HepG2 (cell line): ENCODE results near the gene TXNL4B. TPM values are rescaled to one million over a fixed set of nuclear protein-coding genes. Genes with fewer than 3 reads are reported as not detected.

ENCODE experiments used
- ATAC-seq: fragments of 200-7000 bp; cut with Tn5 transposase; 3 replicates; pipeline ENCODE4 v1.9.1; 2020; ENCODE audit warnings: mild to moderate bottlenecking, moderate library complexity
- BruUV-seq: library from RNA; stranded (reverse); fragments of 400-500 nt; replicated peaks from 2 replicates; lab custom pipeline; 2021; lab: Mats Ljungman, UMichigan
- CTCF ChIA-PET: fragments of 300-600 bp; formaldehyde crosslinking; extraction: SDS; loops from one replicate; lab custom pipeline; 2021; ENCODE audit warnings: low total read pairs, inconsistent platforms, low intra/inter-chr PET ratio; lab: Yijun Ruan, JAX
- POLR2A ChIA-PET: fragments of 350-600 bp; sonication (Branson Sonifier 250); formaldehyde crosslinking; loops from one replicate; lab custom pipeline; 2020; ENCODE audit warnings: antibody characterized with exemption, inconsistent platforms; lab: Yijun Ruan, JAX
- DNase-seq: peaks from one replicate; pipeline ENCODE4 v3.0.0-alpha.2; 2015; ENCODE audit warnings: low spot score
- FAIRE-seq: peaks from 3 replicates; lab custom pipeline; 2011; peaks lifted over from hg19 to GRCh38; lab: Jason Lieb, UNC
- H2AFZ ChIP-seq: one replicate; pipeline ENCODE4 v1.6.1; 2011; ENCODE audit warnings: low read length, inconsistent platforms
- H3K27ac ChIP-seq: fragments of 300-600 bp; 3 replicates; pipeline ENCODE4 v1.8.0; 2011; ENCODE audit warnings: mixed run types, mild to moderate bottlenecking, mixed read lengths, low read length, inconsistent platforms; ENCODE audit not compliant: insufficient read depth; ENCODE audit errors: extremely low read length
- H3K27me3 ChIP-seq, 2 experiments: fragments of 200-600 bp in 1 of 2; 2 replicates in 1 of 2; 3 replicates in 1 of 2; pipeline versions ENCODE4 v1.6.0 to v1.8.0; 2011; ENCODE audit warnings: low read length in 2 of 2, mild to moderate bottlenecking in 2 of 2, moderate library complexity in 2 of 2, inconsistent platforms in 1 of 2; ENCODE audit not compliant: insufficient read depth in 2 of 2, control insufficient read depth in 1 of 2
- H3K36me3 ChIP-seq, 2 experiments: fragments of 200-600 bp in 1 of 2; replicated peaks in 1 of 2; 2 replicates in 1 of 2; 3 replicates in 1 of 2; pipeline versions ENCODE4 v1.5.1 to v1.8.0; 2011; ENCODE audit warnings: low read length in 2 of 2, inconsistent platforms in 1 of 2; ENCODE audit not compliant: insufficient read depth in 2 of 2, control insufficient read depth in 1 of 2
- H3K4me1 ChIP-seq: 2 replicates; pipeline ENCODE4 v1.5.1; 2012; ENCODE audit warnings: low read length, inconsistent platforms; ENCODE audit not compliant: insufficient read depth
- H3K4me2 ChIP-seq: 2 replicates; pipeline ENCODE4 v1.6.0; 2011; ENCODE audit warnings: low read depth, low read length, inconsistent platforms
- H3K4me3 ChIP-seq, 3 experiments: fragments of 200-600 bp in 1 of 3; sonication (generic), shearing (Covaris generic) in 1 of 3; replicated peaks in 1 of 3; 2 replicates each; pipeline ENCODE4 v1.5.1; 2011 to 2016; ENCODE audit warnings: low read length in 3 of 3, inconsistent platforms in 2 of 3, low read depth in 2 of 3, mild to moderate bottlenecking in 2 of 3, control low read depth in 1 of 3, mixed read lengths in 1 of 3; ENCODE audit not compliant: insufficient read depth in 1 of 3
- H3K79me2 ChIP-seq: one replicate; pipeline ENCODE4 v1.6.1; 2011; ENCODE audit warnings: low read length, inconsistent platforms; ENCODE audit not compliant: insufficient read depth
- H3K9ac ChIP-seq: 2 replicates; pipeline ENCODE4 v1.6.0; 2011; ENCODE audit warnings: mild to moderate bottlenecking, low read depth, low read length, inconsistent platforms; ENCODE audit not compliant: insufficient read depth
- H3K9me3 ChIP-seq: 2 replicates; pipeline ENCODE4 v1.5.1; 2012; ENCODE audit warnings: mild to moderate bottlenecking, low read length
- H4K20me1 ChIP-seq: 2 replicates; pipeline ENCODE4 v1.6.0; 2011; ENCODE audit warnings: inconsistent platforms, mild to moderate bottlenecking, low read length, moderate library complexity; ENCODE audit not compliant: insufficient read depth
- BCL3 ChIP-seq: sonication (generic); formaldehyde crosslinking; IDR thresholded peaks from 2 replicates; pipeline ENCODE4 v1.5.1; 2020; ENCODE audit warnings: mild to moderate bottlenecking, missing genetic modification reagents, moderate library complexity
- EHMT2 ChIP-seq: fragments of 200-600 bp; sonication (generic); IDR thresholded peaks from 2 replicates; pipeline ENCODE4 v1.7.0; 2017; ENCODE audit warnings: antibody characterized with exemption, low read depth, low read length, borderline replicate concordance
- JUN ChIP-seq: sonication (generic); formaldehyde crosslinking; IDR thresholded peaks from 2 replicates; pipeline ENCODE4 v1.4.0; 2020; ENCODE audit warnings: mild to moderate bottlenecking, missing genetic modification reagents
- MZF1 ChIP-seq: sonication (generic); formaldehyde crosslinking; IDR thresholded peaks from 2 replicates; pipeline ENCODE4 v1.8.1; 2023; ENCODE audit warnings: mild to moderate bottlenecking, missing genetic modification reagents, borderline replicate concordance
- NCOR1 ChIP-seq: fragments of 200-600 bp; sonication (generic); IDR thresholded peaks from 2 replicates; pipeline ENCODE4 v1.7.0; 2017; ENCODE audit warnings: antibody characterized with exemption, low read length, borderline replicate concordance
- PHF20 ChIP-seq: sonication (generic); formaldehyde crosslinking; IDR thresholded peaks from 2 replicates; pipeline ENCODE4 v1.5.0; 2020; ENCODE audit warnings: mild to moderate bottlenecking, missing genetic modification reagents
- SP4 ChIP-seq: sonication (generic); formaldehyde crosslinking; IDR thresholded peaks from 2 replicates; pipeline ENCODE4 v1.8.1; 2023; ENCODE audit warnings: mild to moderate bottlenecking, missing genetic modification reagents
- TEAD3 ChIP-seq: optimal IDR thresholded peaks from 2 replicates; pipeline ENCODE3; 2016; ENCODE audit warnings: borderline replicate concordance
- ZNF3 ChIP-seq: IDR thresholded peaks from 2 replicates; pipeline ENCODE4 v1.7.0; 2017; ENCODE audit warnings: inconsistent platforms
- ZNF501 ChIP-seq: sonication (generic); formaldehyde crosslinking; IDR thresholded peaks from 2 replicates; pipeline ENCODE4 v1.5.1; 2020; ENCODE audit warnings: mild to moderate bottlenecking, moderate library complexity, missing genetic modification reagents
- ZNF556 ChIP-seq: sonication (generic); formaldehyde crosslinking; IDR thresholded peaks from 2 replicates; pipeline ENCODE4 v1.4.0; 2020; ENCODE audit warnings: mild to moderate bottlenecking, missing genetic modification reagents, borderline replicate concordance
- ZNF644 ChIP-seq: IDR thresholded peaks from 2 replicates; pipeline ENCODE4 v1.6.1; 2016; ENCODE audit warnings: low read depth
- ZSCAN9 ChIP-seq: IDR thresholded peaks from 2 replicates; pipeline ENCODE4 v1.6.1; 2016; ENCODE audit warnings: borderline replicate concordance
- WGBS: methylation state at CpG from one replicate; pipeline ENCODE4 v1.1.6; 2017; ENCODE audit warnings: low lambda C conversion rate; 5-methylcytosine and 5-hydroxymethylcytosine counted together
- in situ Hi-C: cut with HindIII; loops from 2 replicates; pipeline ENCODE4 v1.10.0; 2017; ENCODE audit warnings: low pct_unique_long_range_greater_than_20kb; ENCODE audit not compliant: extremely low pct_ligation_motif_present
- intact Hi-C: fragments of 100-400 bp; cut with micrococcal nuclease; formaldehyde crosslinking; loops from one replicate; pipeline ENCODE4 v1.10.0; 2022; ENCODE audit not compliant: unreplicated experiment
- polyA plus RNA-seq, 8 experiments: library from polyadenylated mRNA; depleted of rRNA in 3 of 8; stranded (reverse) in 7 of 8; unstranded in 1 of 8; fragments of >200 nt; fragmentation: Illumina TruSeq in 4 of 8; extraction: Trizol in 4 of 8; gene quantifications; 2 replicates each; pipeline versions ENCODE4 v1.2.1 to v1.2.3, GENCODE V29; 2011 to 2016; ENCODE audit warnings: low read depth in 4 of 8, missing spikeins in 1 of 8, mixed read lengths in 1 of 8; ENCODE audit not compliant: insufficient read depth in 1 of 8
- total RNA-seq, 5 experiments: library from RNA; depleted of rRNA; stranded (reverse); fragments of >200 nt; fragmentation: Illumina TruSeq; extraction: Trizol; gene quantifications; 2 replicates each; pipeline ENCODE4 v1.2.3, GENCODE V29; 2016; ENCODE audit warnings: low read depth in 1 of 5
- TF ChIP-seq, protein P1 (sequence below): sonication (generic); formaldehyde crosslinking; IDR thresholded peaks from 2 replicates; pipeline ENCODE4 v1.5.0; 2020; ENCODE audit warnings: mild to moderate bottlenecking, missing genetic modification reagents, borderline replicate concordance

Gene TXNL4B
- total and polyA plus RNA-seq, 2 of the 13 experiments (the other 11 are each of a cell fraction or from before 2014, with no cell fraction given) = 17.4 to 18.3 TPM

DNA sequence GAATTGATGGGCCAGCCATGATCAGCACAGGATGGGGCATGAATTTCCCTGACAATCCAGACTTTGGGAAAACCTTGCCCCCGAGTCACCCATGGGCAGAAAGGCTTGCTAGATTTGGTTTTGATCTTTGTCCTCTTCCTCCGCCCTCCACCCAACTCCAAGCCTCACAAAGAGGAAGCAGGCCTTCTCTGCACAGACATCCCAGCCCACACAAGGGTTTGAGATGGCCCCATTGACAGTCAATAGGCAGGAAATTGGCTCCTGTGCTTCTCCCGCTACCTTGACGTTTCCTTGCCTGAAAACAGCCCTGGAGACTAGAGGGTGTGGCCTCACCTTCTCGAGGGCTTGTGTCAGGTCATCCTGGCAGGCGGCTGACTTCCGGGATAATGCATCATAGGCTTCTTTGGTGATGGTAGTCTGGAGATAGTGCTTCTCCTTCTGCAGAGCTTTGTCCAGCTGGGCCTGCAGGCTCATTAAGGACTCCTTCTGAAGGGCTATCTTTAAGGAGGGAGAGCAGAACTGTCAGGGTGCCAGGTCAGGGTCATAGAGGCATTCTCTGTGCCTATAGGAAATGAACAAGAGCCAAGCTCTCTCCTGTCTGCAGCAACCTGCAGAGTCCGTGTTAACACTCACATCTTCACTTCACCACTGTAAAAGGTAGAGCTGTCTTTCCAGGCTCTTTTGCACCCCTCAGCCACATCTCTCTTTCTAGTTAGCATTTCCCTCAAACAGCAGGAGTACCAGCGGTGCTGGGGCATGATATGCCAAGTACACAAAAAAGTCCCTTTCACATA is 32.4 kb upstream of the TXNL4B start:
- in situ Hi-C loops = loop anchor here (5.0 kb wide), 1 partner anchor 341 kb away; no protein-coding TSS in a partner anchor
- CTCF ChIA-PET = interaction anchor here (2.3 kb wide), 1 partner anchor 24 kb away, joined by 27 read pairs; no protein-coding TSS in a partner anchor
- no peak for ATAC-seq
- TF ChIP-seq ZNF501 (CRISPR knock-in tag) = peak; percentile 13; the same call in 1 of the 2 replicates
- peak; percentile 47; the same call in 1 of the 2 replicates for TF ChIP-seq EHMT2
- no peak for TF ChIP-seq ZNF644 (CRISPR knock-in tag)
- no peak; the same call in 1 of the 2 replicates for TF ChIP-seq PHF20 (CRISPR knock-in tag)
- peak; percentile 43; the same call in 1 of the 2 replicates for TF ChIP-seq SP4 (CRISPR knock-in tag)
- TF ChIP-seq TEAD3 = no peak
- TF ChIP-seq ZNF556 (CRISPR knock-in tag) = no peak
- TF ChIP-seq ZSCAN9 (CRISPR knock-in tag) = no peak
- 0 out of 2 replicates have a peak, but pooled peaks have one; percentile 47 for TF ChIP-seq BCL3 (CRISPR knock-in tag)
- TF ChIP-seq JUN (CRISPR knock-in tag) = no peak
- TF ChIP-seq MZF1 (CRISPR knock-in tag) = no peak
- TF ChIP-seq NCOR1 = no peak
- TF ChIP-seq, protein P1, sequence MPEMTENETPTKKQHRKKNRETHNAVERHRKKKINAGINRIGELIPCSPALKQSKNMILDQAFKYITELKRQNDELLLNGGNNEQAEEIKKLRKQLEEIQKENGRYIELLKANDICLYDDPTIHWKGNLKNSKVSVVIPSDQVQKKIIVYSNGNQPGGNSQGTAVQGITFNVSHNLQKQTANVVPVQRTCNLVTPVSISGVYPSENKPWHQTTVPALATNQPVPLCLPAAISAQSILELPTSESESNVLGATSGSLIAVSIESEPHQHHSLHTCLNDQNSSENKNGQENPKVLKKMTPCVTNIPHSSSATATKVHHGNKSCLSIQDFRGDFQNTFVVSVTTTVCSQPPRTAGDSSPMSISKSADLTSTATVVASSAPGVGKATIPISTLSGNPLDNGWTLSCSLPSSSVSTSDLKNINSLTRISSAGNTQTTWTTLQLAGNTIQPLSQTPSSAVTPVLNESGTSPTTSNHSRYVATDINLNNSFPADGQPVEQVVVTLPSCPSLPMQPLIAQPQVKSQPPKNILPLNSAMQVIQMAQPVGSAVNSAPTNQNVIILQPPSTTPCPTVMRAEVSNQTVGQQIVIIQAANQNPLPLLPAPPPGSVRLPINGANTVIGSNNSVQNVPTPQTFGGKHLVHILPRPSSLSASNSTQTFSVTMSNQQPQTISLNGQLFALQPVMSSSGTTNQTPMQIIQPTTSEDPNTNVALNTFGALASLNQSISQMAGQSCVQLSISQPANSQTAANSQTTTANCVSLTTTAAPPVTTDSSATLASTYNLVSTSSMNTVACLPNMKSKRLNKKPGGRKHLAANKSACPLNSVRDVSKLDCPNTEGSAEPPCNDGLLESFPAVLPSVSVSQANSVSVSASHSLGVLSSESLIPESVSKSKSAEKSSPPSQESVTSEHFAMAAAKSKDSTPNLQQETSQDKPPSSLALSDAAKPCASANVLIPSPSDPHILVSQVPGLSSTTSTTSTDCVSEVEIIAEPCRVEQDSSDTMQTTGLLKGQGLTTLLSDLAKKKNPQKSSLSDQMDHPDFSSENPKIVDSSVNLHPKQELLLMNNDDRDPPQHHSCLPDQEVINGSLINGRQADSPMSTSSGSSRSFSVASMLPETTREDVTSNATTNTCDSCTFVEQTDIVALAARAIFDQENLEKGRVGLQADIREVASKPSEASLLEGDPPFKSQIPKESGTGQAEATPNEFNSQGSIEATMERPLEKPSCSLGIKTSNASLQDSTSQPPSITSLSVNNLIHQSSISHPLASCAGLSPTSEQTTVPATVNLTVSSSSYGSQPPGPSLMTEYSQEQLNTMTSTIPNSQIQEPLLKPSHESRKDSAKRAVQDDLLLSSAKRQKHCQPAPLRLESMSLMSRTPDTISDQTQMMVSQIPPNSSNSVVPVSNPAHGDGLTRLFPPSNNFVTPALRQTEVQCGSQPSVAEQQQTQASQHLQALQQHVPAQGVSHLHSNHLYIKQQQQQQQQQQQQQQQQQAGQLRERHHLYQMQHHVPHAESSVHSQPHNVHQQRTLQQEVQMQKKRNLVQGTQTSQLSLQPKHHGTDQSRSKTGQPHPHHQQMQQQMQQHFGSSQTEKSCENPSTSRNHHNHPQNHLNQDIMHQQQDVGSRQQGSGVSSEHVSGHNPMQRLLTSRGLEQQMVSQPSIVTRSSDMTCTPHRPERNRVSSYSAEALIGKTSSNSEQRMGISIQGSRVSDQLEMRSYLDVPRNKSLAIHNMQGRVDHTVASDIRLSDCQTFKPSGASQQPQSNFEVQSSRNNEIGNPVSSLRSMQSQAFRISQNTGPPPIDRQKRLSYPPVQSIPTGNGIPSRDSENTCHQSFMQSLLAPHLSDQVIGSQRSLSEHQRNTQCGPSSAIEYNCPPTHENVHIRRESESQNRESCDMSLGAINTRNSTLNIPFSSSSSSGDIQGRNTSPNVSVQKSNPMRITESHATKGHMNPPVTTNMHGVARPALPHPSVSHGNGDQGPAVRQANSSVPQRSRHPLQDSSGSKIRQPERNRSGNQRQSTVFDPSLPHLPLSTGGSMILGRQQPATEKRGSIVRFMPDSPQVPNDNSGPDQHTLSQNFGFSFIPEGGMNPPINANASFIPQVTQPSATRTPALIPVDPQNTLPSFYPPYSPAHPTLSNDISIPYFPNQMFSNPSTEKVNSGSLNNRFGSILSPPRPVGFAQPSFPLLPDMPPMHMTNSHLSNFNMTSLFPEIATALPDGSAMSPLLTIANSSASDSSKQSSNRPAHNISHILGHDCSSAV (CRISPR knock-in tag) = no peak
- no peak for TF ChIP-seq ZNF3 (CRISPR knock-in tag)

More for the DNA sequence above, 32.4 kb upstream of the TXNL4B start:
- POLR2A ChIA-PET = no interaction called here
- Histone ChIP-seq H3K27me3 (no peaks in the 10 kb centered on the region), H3K4me1 (peaks cover 26% of the 10 kb centered on the region), H3K79me2 (no peaks in the 10 kb centered on the region), H2AFZ (no peak overlapping the region), H3K4me3 (no peak overlapping the region), H3K4me2 (peak overlapping the region; percentile 32), H3K9ac (no peak overlapping the region), H4K20me1 (no peaks in the 10 kb centered on the region), H3K9me3 (no peaks in the 10 kb centered on the region), H3K27ac (peak overlapping the region; percentile 53), H3K36me3 (no peaks in the 10 kb centered on the region; a peak in 2 of 5 replicates)
- no TSS peak for BruUV-seq
- intact Hi-C loops = loop anchor here (1.0 kb wide), 3 partner anchors 24 to 341 kb away; no protein-coding TSS in a partner anchor
- 91% methylated on average over 9 of the region's 9 CpGs for WGBS
- no peak for FAIRE-seq
- DNase-seq = no peak
